H1 (cell line): ENCODE data around the gene ALPK3. TPM values are rescaled to one million over a fixed set of nuclear protein-coding genes. Genes with fewer than 3 reads are reported as not detected.

Experiments used
- CTCF ChIA-PET: fragments of 300-600 bp; sonication (Branson Sonifier 250); formaldehyde crosslinking; loops from one replicate; lab custom pipeline; 2021; ENCODE audit not compliant: partially characterized antibody; lab: Charles Lee
- POLR2A ChIA-PET: fragments of 300-600 bp; sonication (Branson Sonifier 250); formaldehyde crosslinking; loops from one replicate; lab custom pipeline; 2021; ENCODE audit warnings: inconsistent platforms; ENCODE audit not compliant: partially characterized antibody; lab: Charles Lee
- DNase-seq, 2 experiments: peaks; one replicate each; pipeline versions ENCODE4 v3.0.0 to v3.0.0-alpha.2; 2010 to 2022; ENCODE audit warnings: low spot score in 2 of 2, low read depth in 1 of 2, mixed read lengths in 1 of 2
- FAIRE-seq: peaks from 2 replicates; lab custom pipeline; 2011; peaks lifted over from hg19 to GRCh38; lab: Jason Lieb, UNC
- H2AFZ ChIP-seq: 2 replicates; pipeline ENCODE4 v1.8.1; 2012; ENCODE audit warnings: low read length, inconsistent platforms
- H2AK5ac ChIP-seq: 2 replicates; pipeline ENCODE4 v1.6.1; 2013; ENCODE audit warnings: low read depth, low read length
- H2BK120ac ChIP-seq: replicated peaks from 2 replicates; pipeline ENCODE3; 2013; ENCODE audit warnings: low read depth, low read length, inconsistent platforms
- H2BK12ac ChIP-seq: 2 replicates; pipeline ENCODE4 v1.6.1; 2013; ENCODE audit warnings: low read depth, low read length
- H2BK15ac ChIP-seq: 2 replicates; pipeline ENCODE4 v1.6.1; 2013; ENCODE audit warnings: low read length
- H2BK20ac ChIP-seq: 2 replicates; pipeline ENCODE4 v1.6.1; 2013; ENCODE audit warnings: low read length
- H2BK5ac ChIP-seq: 2 replicates; pipeline ENCODE4 v1.6.1; 2013; ENCODE audit warnings: low read depth, low read length
- H3K14ac ChIP-seq: 2 replicates; pipeline ENCODE4 v1.6.1; 2013; ENCODE audit warnings: inconsistent platforms; ENCODE audit not compliant: insufficient read length
- H3K18ac ChIP-seq: 2 replicates; pipeline ENCODE4 v1.6.1; 2013; ENCODE audit warnings: low read length; ENCODE audit errors: extremely low read depth
- H3K23ac ChIP-seq: 2 replicates; pipeline ENCODE4 v1.6.1; 2013; ENCODE audit warnings: inconsistent platforms; ENCODE audit not compliant: insufficient read length
- H3K23me2 ChIP-seq: 2 replicates; pipeline ENCODE4 v1.6.1; 2013; ENCODE audit warnings: low read depth, low read length
- H3K27ac ChIP-seq: 2 replicates; pipeline ENCODE4 v1.6.1; 2011; ENCODE audit warnings: low read depth, low read length, inconsistent platforms
- H3K27me3 ChIP-seq, 4 experiments: replicated peaks in 1 of 4; 1 replicate in 1 of 4; 2 replicates in 3 of 4; pipeline versions ENCODE4 v1.6.1 to v1.8.1; 2011 to 2013; ENCODE audit warnings: low read length in 3 of 4, mild to moderate bottlenecking in 3 of 4, inconsistent platforms in 2 of 4, mixed read lengths in 2 of 4, moderate library complexity in 1 of 4; ENCODE audit not compliant: control insufficient read depth in 3 of 4, insufficient read depth in 3 of 4; ENCODE audit errors: extremely low read depth in 1 of 4
- H3K36me3 ChIP-seq, 4 experiments: 2 replicates each; pipeline versions ENCODE4 v1.6.1 to v1.8.1; 2011 to 2013; ENCODE audit warnings: mild to moderate bottlenecking in 4 of 4, low read length in 3 of 4, moderate library complexity in 2 of 4, control low read depth in 1 of 4, inconsistent platforms in 1 of 4; ENCODE audit not compliant: insufficient read depth in 4 of 4, control insufficient read depth in 2 of 4
- H3K4ac ChIP-seq: replicated peaks from 2 replicates; pipeline ENCODE3; 2013; ENCODE audit warnings: low read length, low read depth, mixed read lengths, inconsistent platforms; ENCODE audit not compliant: insufficient read length
- H3K4me1 ChIP-seq, 4 experiments: replicated peaks in 1 of 4; 1 replicate in 1 of 4; 2 replicates in 3 of 4; pipeline versions ENCODE4 v1.6.1 to v1.8.1; 2011 to 2013; ENCODE audit warnings: low read length in 3 of 4, inconsistent platforms in 2 of 4, mixed read lengths in 1 of 4; ENCODE audit not compliant: insufficient read depth in 4 of 4, control insufficient read depth in 3 of 4
- H3K4me2 ChIP-seq, 2 experiments: 2 replicates each; pipeline versions ENCODE4 v1.6.1 to v1.8.1; 2011 to 2013; ENCODE audit warnings: low read depth in 2 of 2, low read length in 2 of 2, control low read depth in 1 of 2, inconsistent platforms in 1 of 2, mild to moderate bottlenecking in 1 of 2; ENCODE audit not compliant: insufficient read depth in 1 of 2
- H3K4me3 ChIP-seq, 4 experiments: fragments of 200-600, 300-600 bp in 1 of 4; sonication (generic), shearing (Covaris generic), sonication (Bioruptor Twin) in 1 of 4; 2 replicates each; pipeline versions ENCODE4 v1.5.1 to v1.8.1; 2011 to 2016; ENCODE audit warnings: low read length in 4 of 4, low read depth in 3 of 4, control low read depth in 2 of 4, inconsistent platforms in 2 of 4, mild to moderate bottlenecking in 2 of 4, mixed read lengths in 1 of 4, moderate library complexity in 1 of 4; ENCODE audit not compliant: insufficient read depth in 2 of 4; ENCODE audit errors: extremely low read depth in 1 of 4
- H3K56ac ChIP-seq: replicated peaks from 2 replicates; pipeline ENCODE3; 2013; ENCODE audit warnings: low read depth, mild to moderate bottlenecking, mixed read lengths, low read length, inconsistent platforms; ENCODE audit not compliant: insufficient read length
- H3K79me1 ChIP-seq: 2 replicates; pipeline ENCODE4 v1.6.1; 2013; ENCODE audit warnings: low read depth, low read length, control low read depth
- H3K79me2 ChIP-seq, 2 experiments: 2 replicates each; pipeline versions ENCODE4 v1.6.1 to v1.8.1; 2012 to 2013; ENCODE audit warnings: low read length in 2 of 2, mild to moderate bottlenecking in 2 of 2, inconsistent platforms in 1 of 2; ENCODE audit not compliant: insufficient read depth in 2 of 2, control insufficient read depth in 1 of 2
- H3K9ac ChIP-seq, 4 experiments: replicated peaks in 1 of 4; 1 replicate in 1 of 4; 2 replicates in 3 of 4; pipeline versions ENCODE4 v1.6.1 to v1.8.1; 2011 to 2013; ENCODE audit warnings: low read depth in 3 of 4, low read length in 3 of 4, control low read depth in 2 of 4, mild to moderate bottlenecking in 2 of 4, moderate library complexity in 2 of 4, inconsistent platforms in 1 of 4; ENCODE audit errors: extremely low read depth in 1 of 4
- H3K9me3 ChIP-seq, 2 experiments: 2 replicates each; pipeline versions ENCODE4 v1.6.1 to v1.8.1; 2012 to 2013; ENCODE audit warnings: mild to moderate bottlenecking in 2 of 2, moderate library complexity in 2 of 2, control low read depth in 1 of 2, inconsistent platforms in 1 of 2, low read depth in 1 of 2, low read length in 1 of 2, mixed read lengths in 1 of 2; ENCODE audit not compliant: insufficient read depth in 2 of 2
- H4K20me1 ChIP-seq, 2 experiments: replicated peaks in 1 of 2; 2 replicates each; pipeline versions ENCODE3 to v1.8.1; 2011 to 2013; ENCODE audit warnings: inconsistent platforms in 2 of 2, low read length in 2 of 2, mild to moderate bottlenecking in 1 of 2; ENCODE audit not compliant: insufficient read depth in 2 of 2, control insufficient read depth in 1 of 2
- H4K5ac ChIP-seq: 2 replicates; pipeline ENCODE4 v1.6.1; 2013; ENCODE audit warnings: low read length, low read depth, mixed read lengths, inconsistent platforms; ENCODE audit not compliant: insufficient read length
- H4K8ac ChIP-seq: 2 replicates; pipeline ENCODE4 v1.8.0; 2013; ENCODE audit warnings: mild to moderate bottlenecking, moderate library complexity, low read length, inconsistent platforms; ENCODE audit not compliant: insufficient read depth; ENCODE audit errors: extremely low read depth
- H4K91ac ChIP-seq: replicated peaks from 2 replicates; pipeline ENCODE3; 2013; ENCODE audit warnings: low read length, mixed read lengths, inconsistent platforms; ENCODE audit not compliant: insufficient read length
- SRF ChIP-seq: IDR thresholded peaks from 2 replicates; pipeline ENCODE4 v1.6.1; 2011; ENCODE audit warnings: mild to moderate bottlenecking, low read depth, low read length, moderate library complexity
- TAF7 ChIP-seq: optimal IDR thresholded peaks from 2 replicates; pipeline ENCODE3; 2011; ENCODE audit warnings: low read depth, mild to moderate bottlenecking, inconsistent platforms, low read length, moderate library complexity, borderline replicate concordance
- TBP ChIP-seq: IDR thresholded peaks from 2 replicates; pipeline ENCODE4 v1.6.1; 2011; ENCODE audit warnings: low read depth, low read length, improper control_type of control experiment
- WGBS, 2 experiments: shearing (Covaris generic) in 1 of 2; methylation state at CpG; one replicate each; pipeline versions ENCODE4 v1.1.6 to v1.1.7; 2013 to 2015; ENCODE audit warnings: low lambda C conversion rate in 2 of 2, mixed read lengths in 2 of 2, inconsistent platforms in 1 of 2, low coverage in 1 of 2, missing lambda C conversion rate in 1 of 2; ENCODE audit not compliant: insufficient replicate concordance in 2 of 2, insufficient coverage in 1 of 2, insufficient read length in 1 of 2; ENCODE audit errors: extremely low coverage in 1 of 2, missing lambda C conversion rate in 1 of 2; 5-methylcytosine and 5-hydroxymethylcytosine counted together
- polyA plus RNA-seq, 7 experiments: library from polyadenylated mRNA; depleted of rRNA in 3 of 7; stranded (reverse) in 5 of 7; unstranded in 2 of 7; fragments of >200 nt in 5 of 7; fragments of 200-250 nt in 2 of 7; gene quantifications; 1 replicate in 5 of 7; 2 replicates in 1 of 7; 4 replicates in 1 of 7; pipeline versions ENCODE4 v1.2.1 to v1.2.3, GENCODE V29; 2011 to 2013; ENCODE audit warnings: missing spikeins in 2 of 7, mixed read lengths in 2 of 7
- total RNA-seq: library from RNA; stranded (reverse); fragmentation: NEBNext Ultra II Directional; extraction: Animal tissue kit (Norgen Biotek cat#: 25700); gene quantifications from 2 replicates; pipeline ENCODE4 v1.2.1, GENCODE V29; 2021

ALPK3 gene
- total and polyA plus RNA-seq, 2 of the 8 experiments (the other 6 are each of a cell fraction or from before 2014, with no cell fraction given) = 4.4 to 19.2 TPM

DNA sequence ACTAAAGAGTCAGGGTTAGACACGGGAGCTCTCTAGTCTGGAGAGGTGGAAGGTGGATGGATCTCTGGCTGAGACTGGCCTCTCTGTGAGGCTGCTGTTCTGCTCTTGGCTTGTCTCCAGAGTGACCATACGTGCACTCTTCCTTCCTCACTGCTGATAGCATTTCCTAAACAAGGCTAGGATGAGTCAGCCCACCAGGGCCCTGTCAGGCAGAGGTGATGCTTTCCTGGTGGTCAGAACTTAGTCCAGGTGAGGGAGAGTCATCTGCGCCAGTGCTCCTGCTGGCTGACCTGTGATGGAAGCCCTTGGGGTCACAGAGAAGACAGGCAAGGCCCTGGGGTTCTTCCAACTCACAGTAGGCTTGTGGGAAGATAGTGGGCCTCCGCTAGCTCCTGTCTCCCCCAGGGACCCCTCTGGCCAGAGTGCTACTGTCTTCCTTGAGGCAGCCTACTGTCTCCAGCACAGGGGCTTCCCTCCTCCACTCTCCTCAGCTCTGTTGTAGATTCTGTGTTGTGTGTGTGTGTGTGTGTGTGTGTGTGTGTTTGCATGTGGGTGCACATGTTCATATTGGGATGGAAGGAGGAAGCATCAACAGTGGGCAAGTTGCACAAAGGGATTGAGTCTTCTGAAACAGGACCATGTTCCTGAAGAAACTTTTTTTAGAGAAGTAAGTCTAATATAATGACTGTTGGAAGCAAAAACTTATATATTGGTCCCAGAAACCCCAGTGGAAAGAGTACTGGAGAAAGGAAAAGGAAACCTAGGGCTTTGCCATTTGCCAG, 16.5 kb downstream of the ALPK3 start:
- no peak for TF ChIP-seq TAF7
- no peak for TF ChIP-seq TBP
- no peak for TF ChIP-seq SRF
- no peaks in the 10 kb centered on the region for H3K79me2 ChIP-seq
- DNase-seq (no peak), FAIRE-seq (no peak)
- H2BK5ac ChIP-seq = no peak overlapping the region; the same call in 1 of the 2 replicates
- no peak overlapping the region for H3K23ac ChIP-seq
- no peaks in the 10 kb centered on the region for H3K27me3 ChIP-seq
- no peak overlapping the region for H2BK12ac ChIP-seq
- H3K27ac ChIP-seq = no peak overlapping the region
- H2AFZ ChIP-seq = no peak overlapping the region
- H3K4me3 ChIP-seq = no peak overlapping the region
- H3K18ac ChIP-seq = no peak overlapping the region
- H2BK120ac ChIP-seq = no peak overlapping the region
- no peaks in the 10 kb centered on the region for H3K4me1 ChIP-seq
- H4K91ac ChIP-seq = no peak overlapping the region
- CTCF ChIA-PET = interaction anchor here (0.7 to 9.2 kb wide), 13 partner anchors 7 to 130 kb away, joined by 3 to 89 read pairs (median 3); no protein-coding TSS in a partner anchor
- no peaks in the 10 kb centered on the region for H3K9me3 ChIP-seq
- no peak overlapping the region for H3K4ac ChIP-seq
- H3K4me2 ChIP-seq = no peak overlapping the region
- H3K79me1 ChIP-seq = no peaks in the 10 kb centered on the region
- peaks cover 0 to 3% (median 1%) of the 10 kb centered on the region in 4 experiments; a peak in 1 of 8 replicates for H3K36me3 ChIP-seq
- POLR2A ChIA-PET = interaction anchor here (1.2 to 2.5 kb wide), 4 partner anchors 9 to 32 kb away, joined by 3 to 7 read pairs (median 3); partner anchors contain the start of gene ALPK3
- H4K5ac ChIP-seq = no peak overlapping the region
- no peak overlapping the region for H2BK20ac ChIP-seq
- H3K23me2 ChIP-seq = no peaks in the 10 kb centered on the region
- no peak overlapping the region for H2BK15ac ChIP-seq
- no peak overlapping the region for H3K14ac ChIP-seq
- no peak overlapping the region for H3K56ac ChIP-seq
- peaks cover 1 to 2% of the 10 kb centered on the region in 2 experiments for H4K20me1 ChIP-seq
- H2AK5ac ChIP-seq = no peak overlapping the region
- 81% methylated on average over 4 of the region's 4 CpGs; no CpG with 5 or more reads in 1 of the 2 experiments for WGBS, 2 experiments
- no peak overlapping the region for H3K9ac ChIP-seq
- H4K8ac ChIP-seq = no peak overlapping the region
